22Rv1 (cell line): ENCODE data around the gene CTRL.

ENCODE experiments used
- CTCF ChIP-seq: fragments of 450-650 bp; IDR thresholded peaks from 2 replicates; pipeline ENCODE4 v1.5.1; 2017; ENCODE audit warnings: mild to moderate bottlenecking
- ZFX ChIP-seq: fragments of 450-650 bp; IDR thresholded peaks from 2 replicates; pipeline ENCODE4 v1.6.1; 2017; ENCODE audit warnings: antibody characterized with exemption, borderline replicate concordance

DNA sequence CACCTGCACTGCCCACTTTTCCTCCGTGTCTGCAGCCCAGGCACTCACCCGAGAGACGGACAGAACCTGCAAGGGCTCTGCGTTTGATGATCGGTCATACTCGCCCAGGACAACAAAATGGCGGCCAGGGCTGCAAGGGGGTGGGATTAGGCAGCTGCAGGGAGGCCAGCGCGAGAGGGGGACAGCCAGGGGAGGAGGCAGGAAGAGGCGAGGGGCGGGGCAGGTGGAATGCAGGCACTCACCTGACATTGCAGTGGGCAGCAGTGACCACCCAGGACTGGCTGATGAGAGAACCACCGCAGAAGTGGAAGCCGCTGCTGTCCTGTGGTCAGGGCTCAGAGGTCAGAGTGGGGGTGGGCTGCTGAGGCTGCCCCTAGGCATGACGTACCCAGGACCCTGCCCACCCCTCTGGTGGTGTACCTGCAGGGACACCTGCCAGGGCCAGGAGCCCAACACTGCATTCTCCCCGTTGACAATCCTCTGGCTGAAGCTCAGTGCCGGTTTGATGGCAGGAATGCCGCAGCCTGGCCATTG is 917 bp downstream of the CTRL start:
- TF ChIP-seq CTCF (no peak), ZFX (no peak)
